A549 treated with AZD2906 at 1 μM for 4 hours (cell line): ENCODE measurements around the gene TPI1. TPM values are rescaled to one million over a fixed set of nuclear protein-coding genes. Genes with fewer than 3 reads are reported as not detected.

Experiments used
- total RNA-seq: library from RNA; stranded (reverse); fragments of 200-300 nt; extraction: Qiagen RNA extraction; gene quantifications from 5 replicates; pipeline ENCODE4 v1.2.3, GENCODE V29; 2022

Gene TPI1
- 1,494 to 1,665 TPM (median 1,624 TPM) in 5 replicates for total RNA-seq

GRCh38 chr12:6867413-6868210, at the start of gene TPI1:
Gene TPI1, plus strand, starts transcription at chr12:6867531. Its CDS starts 36 bp downstream, at chr12:6867567.

GRCh38 chr12:6821591-6822425, 45.5 kb upstream of the TPI1 start, which contains the start of gene GPR162:
Gene GPR162, plus strand, starts transcription at chr12:6821821. Its CDS starts 2,078 bp downstream, at chr12:6823899.

GRCh38 chr12:6827982-6828780, 39.1 kb upstream of the TPI1 start, which contains the start of gene P3H3:
Gene P3H3, plus strand, starts transcription at chr12:6828407. Its CDS starts 34 bp downstream, at chr12:6828441.

GRCh38 chr12:6840761-6841515, 26.4 kb upstream of the TPI1 start, which contains the start of gene GNB3:
Gene GNB3, plus strand, starts transcription at chr12:6840925. Its CDS starts 363 bp downstream, at chr12:6841288.

GRCh38 chr12:6851153-6851920, 16.0 kb upstream of the TPI1 start, which contains the start of gene CDCA3:
Gene CDCA3, minus strand, starts transcription at chr12:6851286. Its CDS starts 334 bp downstream, at chr12:6850952.

GRCh38 chr12:6851921-6852650, 15.2 kb upstream of the TPI1 start, which contains the start of gene USP5:
Gene USP5, plus strand, starts transcription at chr12:6852150. Its CDS starts 30 bp downstream, at chr12:6852180.

GRCh38 chr12:6873094-6874014, 6.0 kb downstream of the TPI1 start, which contains the start of gene SPSB2:
Gene SPSB2, minus strand, starts transcription at chr12:6873303. Its CDS starts 402 bp downstream, at chr12:6872901.

GRCh38 chr12:6904280-6905276, 37.2 kb downstream of the TPI1 start, which contains the start of gene LRRC23:
Gene LRRC23, plus strand, starts transcription at chr12:6904822. Its CDS starts 812 bp downstream, at chr12:6905634.

GRCh38 chr12:6914246-6914946, 47.1 kb downstream of the TPI1 start, which contains the start of gene ENO2:
Gene ENO2, plus strand, starts transcription at chr12:6914580. Its CDS starts 1,253 bp downstream, at chr12:6915833.

Other genes starting within 250 kb of the TPI1 start
- gene LPAR5, start 231.6 kb upstream of the TPI1 start, total RNA-seq, result 0.53 to 0.92 TPM (median 0.65 TPM) in 5 replicates
- gene ACRBP, start 220.1 kb upstream of the TPI1 start, total RNA-seq, result 0.13 to 0.28 TPM (median 0.17 TPM) in 3 of 5 replicates, not detected in the others
- gene ING4, start 204.4 kb upstream of the TPI1 start, total RNA-seq, result 12.0 to 17.7 TPM (median 14.7 TPM) in 5 replicates
- 50.4 to 60.8 TPM (median 56.9 TPM) in 5 replicates for gene ZNF384, start 178.2 kb upstream of the TPI1 start, total RNA-seq
- gene PIANP, start 166.7 kb upstream of the TPI1 start, total RNA-seq, result 0.75 to 1.00 TPM (median 0.92 TPM) in 5 replicates
- gene COPS7A, start 143.5 kb upstream of the TPI1 start, total RNA-seq, result 50.2 to 55.9 TPM (median 55.2 TPM) in 5 replicates
- 268 to 304 TPM (median 292 TPM) in 5 replicates for gene MLF2, start 114.4 kb upstream of the TPI1 start, total RNA-seq
- gene PTMS, start 101.2 kb upstream of the TPI1 start, total RNA-seq, result 589 to 916 TPM (median 868 TPM) in 5 replicates
- 0.83 to 1.6 TPM (median 1.4 TPM) in 5 replicates for gene LAG3, start 95.0 kb upstream of the TPI1 start, total RNA-seq
- gene CD4, start 78.0 kb upstream of the TPI1 start, total RNA-seq, result 0.01 to 0.06 TPM in 2 of 5 replicates, not detected in the others
- 0.26 to 0.41 TPM (median 0.33 TPM) in 5 replicates for gene GPR162, start 45.7 kb upstream of the TPI1 start, total RNA-seq
- 22.2 to 28.3 TPM (median 26.4 TPM) in 5 replicates for gene P3H3, start 39.1 kb upstream of the TPI1 start, total RNA-seq
- gene GNB3, start 26.6 kb upstream of the TPI1 start, total RNA-seq, result 0.92 to 2.1 TPM (median 1.4 TPM) in 5 replicates
- 72.8 to 80.0 TPM (median 76.6 TPM) in 5 replicates for gene CDCA3, start 16.2 kb upstream of the TPI1 start, total RNA-seq
- 71.9 to 93.6 TPM (median 77.7 TPM) in 5 replicates for gene USP5, start 15.4 kb upstream of the TPI1 start, total RNA-seq
- gene SPSB2, start 5.8 kb downstream of the TPI1 start, total RNA-seq, result 24.5 to 34.1 TPM (median 33.9 TPM) in 5 replicates
- 15.6 to 19.4 TPM (median 16.9 TPM) in 5 replicates for gene LRRC23, start 37.3 kb downstream of the TPI1 start, total RNA-seq
- 29.0 to 33.1 TPM (median 32.0 TPM) in 5 replicates for gene ENO2, start 47.0 kb downstream of the TPI1 start, total RNA-seq
- gene ATN1, start 60.4 kb downstream of the TPI1 start, total RNA-seq, result 50.9 to 76.0 TPM (median 73.6 TPM) in 5 replicates
- gene RNU7-1, start 76.3 kb downstream of the TPI1 start, total RNA-seq, result not detected in 5 replicates
- 261 to 320 TPM (median 303 TPM) in 5 replicates for gene C12orf57, start 76.5 kb downstream of the TPI1 start, total RNA-seq
- 9.1 to 13.5 TPM (median 10.5 TPM) in 5 replicates for gene PTPN6, start 83.8 kb downstream of the TPI1 start, total RNA-seq
- 316 to 337 TPM (median 328 TPM) in 5 replicates for gene PHB2, start 103.1 kb downstream of the TPI1 start, total RNA-seq
- gene EMG1, start 103.4 kb downstream of the TPI1 start, total RNA-seq, result 54.5 to 63.2 TPM (median 59.6 TPM) in 5 replicates
- 26.7 to 30.7 TPM (median 29.8 TPM) in 5 replicates for gene LPCAT3, start 150.9 kb downstream of the TPI1 start, total RNA-seq
- gene C1S, start 193.2 kb downstream of the TPI1 start, total RNA-seq, result 40.4 to 73.4 TPM (median 41.9 TPM) in 5 replicates
- gene C1R, start 224.9 kb downstream of the TPI1 start, total RNA-seq, result 27.7 to 49.0 TPM (median 30.3 TPM) in 5 replicates
- 10.8 to 14.6 TPM (median 13.4 TPM) in 5 replicates for gene C1RL, start 241.7 kb downstream of the TPI1 start, total RNA-seq